Hematopoietic multipotent progenitor cell treated with erythropoietin and hydrocortisone succinate and interleukin-3 and kit ligand, for 15 days (in vitro differentiated cells): ENCODE measurements around the gene ZNF384.

Experiments used
- DNase-seq: peaks from one replicate; pipeline ENCODE4 v3.0.0-alpha.2; 2015; ENCODE audit warnings: low spot score

The ZNF384 gene

DNA sequence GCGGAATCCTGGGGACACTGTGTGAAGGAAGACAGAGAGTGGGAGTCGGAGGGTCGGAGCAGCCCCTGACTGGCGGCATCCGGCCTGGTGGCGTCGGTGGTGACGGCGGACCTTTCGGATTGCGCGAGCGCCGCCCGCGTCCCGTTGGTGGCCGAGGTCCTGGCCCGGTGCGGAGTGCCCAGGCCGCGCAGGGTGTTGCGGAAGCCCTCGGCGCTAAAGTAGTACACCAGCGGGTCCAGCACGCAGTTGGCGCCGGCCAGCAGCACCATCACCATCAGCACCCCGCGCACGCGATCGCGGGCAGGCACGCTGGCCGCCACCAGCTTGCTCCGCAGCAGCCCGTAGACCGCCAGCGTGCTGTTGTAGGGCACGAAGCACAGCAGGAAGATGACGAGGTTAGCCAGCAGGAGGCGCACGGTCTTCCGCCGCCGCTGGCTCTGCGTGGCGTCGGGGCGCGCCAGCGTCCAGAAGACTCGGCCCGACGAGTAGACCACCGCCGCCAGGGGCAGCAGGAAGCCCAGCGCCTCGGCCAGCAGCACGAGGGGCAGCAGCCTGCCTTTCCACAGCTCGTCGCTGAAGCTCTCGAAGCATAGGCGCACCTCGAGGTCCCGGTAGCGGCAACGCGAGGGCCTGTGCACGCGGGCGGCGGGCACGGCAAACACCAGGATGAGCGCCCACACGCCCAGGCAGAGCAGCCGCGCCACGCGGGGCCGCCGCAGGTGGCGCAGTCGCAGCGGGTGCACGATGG is 68.9 kb downstream of the ZNF384 start:
- no peak for DNase-seq

DNA sequence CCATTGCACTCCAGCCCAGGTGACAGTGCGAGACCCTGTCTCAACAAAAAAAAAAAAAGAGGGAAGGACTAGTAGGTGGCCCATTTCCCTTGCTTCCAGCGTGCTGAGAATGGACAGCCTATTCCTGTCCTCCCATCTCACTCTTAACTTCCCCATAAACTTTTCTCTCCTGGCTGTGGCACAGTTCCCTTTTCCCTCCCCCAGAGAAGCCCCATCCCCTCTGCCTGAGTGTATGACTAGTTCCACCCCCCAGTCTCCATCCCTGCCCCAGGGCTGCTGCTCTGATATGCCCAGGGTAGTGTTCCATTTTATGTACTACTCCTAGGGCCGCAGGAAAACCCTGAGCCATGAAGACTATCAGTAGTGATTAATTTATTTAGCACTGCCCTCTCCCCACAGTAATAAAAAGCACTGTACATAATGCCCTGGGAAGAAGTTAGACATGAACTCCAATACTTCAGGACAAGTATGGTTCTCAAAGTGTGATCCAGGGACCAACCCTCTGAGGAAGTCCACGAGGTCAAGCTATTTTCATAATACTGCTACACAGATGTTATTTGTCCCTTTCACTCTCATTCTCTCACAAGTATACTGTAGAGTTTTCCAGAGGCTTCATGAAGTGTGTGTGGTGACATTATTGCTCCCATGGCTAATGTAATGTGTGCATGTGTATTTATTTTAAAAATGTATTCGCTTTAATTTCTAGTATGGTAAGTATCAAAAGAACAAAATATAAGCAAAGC is 70.5 kb downstream of the ZNF384 start:
- no peak for DNase-seq
